Endothelial cell of umbilical vein (primary cell): ENCODE data around the gene CCDC92B. TPM values are rescaled to one million over a fixed set of nuclear protein-coding genes. Genes with fewer than 3 reads are reported as not detected.

Experiments
- BruUV-seq: library from RNA; stranded (reverse); fragments of 400-500 nt; replicated peaks from 2 replicates; lab custom pipeline; 2021; lab: Mats Ljungman, UMichigan
- CTCF ChIA-PET: fragments of 300-600, 350-600 bp; sonication (Branson Sonifier 250); formaldehyde crosslinking; loops from one replicate; lab custom pipeline; 2021; ENCODE audit warnings: antibody characterized with exemption, inconsistent platforms; lab: Charles Lee
- POLR2A ChIA-PET: fragments of 300-600, 350-600 bp; sonication (Branson Sonifier 250); formaldehyde crosslinking; loops from one replicate; lab custom pipeline; 2021; ENCODE audit warnings: antibody characterized with exemption, inconsistent platforms; lab: Charles Lee
- DNase-seq: peaks from one replicate; pipeline ENCODE4 v3.0.0-alpha.2; 2011; ENCODE audit warnings: low read depth, low spot score
- FAIRE-seq: peaks from 2 replicates; lab custom pipeline; 2011; peaks lifted over from hg19 to GRCh38; lab: Jason Lieb, UNC
- H2AFZ ChIP-seq: 2 replicates; pipeline ENCODE4 v1.6.0; 2012; ENCODE audit warnings: low read depth, low read length, control low read depth, inconsistent platforms
- H3K27ac ChIP-seq: 2 replicates; pipeline ENCODE4 v1.5.1; 2011; ENCODE audit warnings: low read depth, mild to moderate bottlenecking, control low read depth, low read length, moderate library complexity; ENCODE audit not compliant: insufficient read depth
- H3K27me3 ChIP-seq, 2 experiments: 2 replicates each; pipeline versions ENCODE4 v1.6.0 to v1.6.1; 2011; ENCODE audit warnings: low read length in 2 of 2, mixed read lengths in 1 of 2; ENCODE audit not compliant: control insufficient read depth in 2 of 2, insufficient read depth in 2 of 2
- H3K36me3 ChIP-seq, 2 experiments: 2 replicates in 1 of 2; 3 replicates in 1 of 2; pipeline ENCODE4 v1.5.1; 2011; ENCODE audit warnings: low read length in 2 of 2, mild to moderate bottlenecking in 1 of 2, moderate library complexity in 1 of 2; ENCODE audit not compliant: control insufficient read depth in 2 of 2, insufficient read depth in 2 of 2; ENCODE audit errors: extremely low read depth in 1 of 2
- H3K4me1 ChIP-seq: 3 replicates; pipeline ENCODE4 v1.5.1; 2011; ENCODE audit warnings: mild to moderate bottlenecking, low read length; ENCODE audit not compliant: control insufficient read depth, insufficient read depth; ENCODE audit errors: extremely low read depth
- H3K4me2 ChIP-seq: 2 replicates; pipeline ENCODE4 v1.6.1; 2011; ENCODE audit warnings: low read length, control low read depth, mixed read lengths; ENCODE audit not compliant: insufficient read depth
- H3K4me3 ChIP-seq, 3 experiments: fragments of 200-600 bp in 1 of 3; sonication (generic), shearing (Covaris generic) in 1 of 3; replicated peaks in 1 of 3; 2 replicates each; pipeline ENCODE4 v1.5.1; 2011 to 2016; ENCODE audit warnings: control low read depth in 3 of 3, low read length in 3 of 3, mild to moderate bottlenecking in 2 of 3, inconsistent platforms in 1 of 3, low read depth in 1 of 3, moderate library complexity in 1 of 3; ENCODE audit not compliant: insufficient read depth in 1 of 3
- H3K79me2 ChIP-seq: 2 replicates; pipeline ENCODE4 v1.6.0; 2012; ENCODE audit warnings: low read length, inconsistent platforms; ENCODE audit not compliant: control insufficient read depth, insufficient read depth
- H3K9ac ChIP-seq: replicated peaks from 2 replicates; pipeline ENCODE3; 2011; ENCODE audit warnings: low read length, control low read depth; ENCODE audit not compliant: insufficient read depth; ENCODE audit errors: extremely low read depth
- H3K9me1 ChIP-seq: replicated peaks from 3 replicates; pipeline ENCODE4 v1.6.0; 2011; ENCODE audit warnings: mild to moderate bottlenecking, low read length; ENCODE audit not compliant: control insufficient read depth, insufficient read depth; ENCODE audit errors: extremely low read depth
- H3K9me3 ChIP-seq: replicated peaks from 2 replicates; pipeline ENCODE4 v1.5.1; 2012; ENCODE audit warnings: low read length, inconsistent platforms; ENCODE audit not compliant: control insufficient read depth, insufficient read depth
- H4K20me1 ChIP-seq: replicated peaks from 2 replicates; pipeline ENCODE3; 2011; ENCODE audit warnings: mild to moderate bottlenecking, low read length; ENCODE audit not compliant: control insufficient read depth, insufficient read depth; ENCODE audit errors: extremely low read depth
- EZH2 ChIP-seq: IDR thresholded peaks from 2 replicates; pipeline ENCODE4 v1.6.1; 2012; ENCODE audit warnings: borderline replicate concordance, low read depth, mild to moderate bottlenecking, moderate library complexity, low read length, inconsistent platforms; ENCODE audit not compliant: severe bottlenecking
- FOS ChIP-seq: IDR thresholded peaks from 2 replicates; pipeline ENCODE4 v1.6.1; 2011; ENCODE audit warnings: mild to moderate bottlenecking, low read length, moderate library complexity, borderline replicate concordance; ENCODE audit not compliant: insufficient read depth
- GATA2 ChIP-seq: IDR thresholded peaks from 2 replicates; pipeline ENCODE4 v1.7.0; 2011; ENCODE audit warnings: low read depth, mild to moderate bottlenecking, moderate library complexity, mixed read lengths, low read length; ENCODE audit not compliant: insufficient read length, insufficient read depth
- JUN ChIP-seq: IDR thresholded peaks from 2 replicates; pipeline ENCODE4 v1.6.1; 2011; ENCODE audit warnings: borderline replicate concordance, low read depth; ENCODE audit not compliant: insufficient read length, insufficient read depth
- MYC ChIP-seq: IDR thresholded peaks from one replicate; pipeline ENCODE4 v1.6.1; 2011; ENCODE audit warnings: mild to moderate bottlenecking, low read depth, low read length
- POLR2A ChIP-seq: IDR thresholded peaks from 2 replicates; pipeline ENCODE4 v1.6.1; 2012; ENCODE audit warnings: low read depth, mild to moderate bottlenecking, control low read depth, low read length
- POLR2AphosphoS5 ChIP-seq: IDR thresholded peaks from 2 replicates; pipeline ENCODE4 v1.6.1; 2012; ENCODE audit warnings: low read depth, mild to moderate bottlenecking, control low read depth, low read length, moderate library complexity; ENCODE audit not compliant: insufficient read depth
- dilution Hi-C: fragments of 300-500 bp; cut with MboI; formaldehyde crosslinking; loops from one replicate; pipeline ENCODE4 v1.15.0; 2019; ENCODE audit warnings: low sequenced_read_pairs; ENCODE audit not compliant: extremely low pct_ligation_motif_present
- intact Hi-C: fragments of 100-400 bp; cut with micrococcal nuclease; formaldehyde crosslinking; loops from one replicate; pipeline ENCODE4 v1.10.0; 2022
- polyA plus RNA-seq, 4 experiments: library from polyadenylated mRNA; depleted of rRNA in 3 of 4; stranded (reverse) in 3 of 4; unstranded in 1 of 4; fragments of >200 nt; gene quantifications; 2 replicates each; pipeline versions ENCODE4 v1.2.1 to v1.2.3, GENCODE V29; 2011 to 2012; ENCODE audit warnings: missing spikeins in 1 of 4
- total RNA-seq: library from RNA; stranded (reverse); gene quantifications from 2 replicates; pipeline ENCODE4 v1.2.3, GENCODE V29; 2021
- TF ChIP-seq, protein P1 (sequence below), 2 donors: IDR thresholded peaks; 1 replicate in 1 of 2; 2 replicates in 1 of 2; pipeline ENCODE4 v1.5.1; 2011; ENCODE audit warnings: low read length in 2 of 2, mild to moderate bottlenecking in 2 of 2, moderate library complexity in 2 of 2, control low read depth in 1 of 2, inconsistent platforms in 1 of 2, low read depth in 1 of 2; ENCODE audit not compliant: insufficient read depth in 1 of 2; ENCODE audit errors: extremely low read depth in 1 of 2
- TF ChIP-seq, protein P2 (sequence below): IDR thresholded peaks from 2 replicates; pipeline ENCODE4 v1.6.1; 2011; ENCODE audit not compliant: insufficient read depth, insufficient read length

Gene CCDC92B
- total and polyA plus RNA-seq, 2 donors (not counting 3 experiments of a cell fraction or from before 2014, with no cell fraction given): not detected

DNA sequence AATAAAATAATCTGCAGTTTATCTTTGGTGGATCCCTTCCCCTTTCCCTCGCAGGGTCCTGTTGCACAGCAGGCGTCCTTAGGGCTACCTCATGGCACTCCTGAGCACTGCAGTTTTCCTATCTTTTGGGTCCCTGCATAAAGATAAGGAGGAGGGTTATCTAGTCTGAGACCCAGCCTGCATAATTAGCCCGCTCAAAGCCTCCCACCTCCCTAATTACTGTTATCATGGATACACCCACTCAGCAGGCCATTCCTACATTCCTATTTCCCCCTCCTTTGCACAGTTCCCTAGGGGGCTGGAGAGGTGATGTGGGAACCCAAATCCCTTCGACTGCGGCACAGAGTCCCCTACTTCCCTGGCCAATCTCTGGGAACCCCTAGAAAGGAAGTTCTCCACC, 32.8 kb downstream of the CCDC92B start:
- H3K27ac ChIP-seq: no peak overlapping the region
- H3K9me3 ChIP-seq: no peaks in the 10 kb centered on the region
- dilution Hi-C loops: no loop called here
- peaks cover 9% of the 10 kb centered on the region for H3K4me1 ChIP-seq
- CTCF ChIA-PET: no interaction called here
- FAIRE-seq (no peak), DNase-seq (no peak)
- intact Hi-C loops: no loop called here
- TF ChIP-seq POLR2AphosphoS5 (no peak), GATA2 (no peak), MYC (no peak), EZH2 (no peak), FOS (no peak), JUN (no peak), POLR2A (no peak)
- TF ChIP-seq, protein P1, sequence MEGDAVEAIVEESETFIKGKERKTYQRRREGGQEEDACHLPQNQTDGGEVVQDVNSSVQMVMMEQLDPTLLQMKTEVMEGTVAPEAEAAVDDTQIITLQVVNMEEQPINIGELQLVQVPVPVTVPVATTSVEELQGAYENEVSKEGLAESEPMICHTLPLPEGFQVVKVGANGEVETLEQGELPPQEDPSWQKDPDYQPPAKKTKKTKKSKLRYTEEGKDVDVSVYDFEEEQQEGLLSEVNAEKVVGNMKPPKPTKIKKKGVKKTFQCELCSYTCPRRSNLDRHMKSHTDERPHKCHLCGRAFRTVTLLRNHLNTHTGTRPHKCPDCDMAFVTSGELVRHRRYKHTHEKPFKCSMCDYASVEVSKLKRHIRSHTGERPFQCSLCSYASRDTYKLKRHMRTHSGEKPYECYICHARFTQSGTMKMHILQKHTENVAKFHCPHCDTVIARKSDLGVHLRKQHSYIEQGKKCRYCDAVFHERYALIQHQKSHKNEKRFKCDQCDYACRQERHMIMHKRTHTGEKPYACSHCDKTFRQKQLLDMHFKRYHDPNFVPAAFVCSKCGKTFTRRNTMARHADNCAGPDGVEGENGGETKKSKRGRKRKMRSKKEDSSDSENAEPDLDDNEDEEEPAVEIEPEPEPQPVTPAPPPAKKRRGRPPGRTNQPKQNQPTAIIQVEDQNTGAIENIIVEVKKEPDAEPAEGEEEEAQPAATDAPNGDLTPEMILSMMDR (IDR thresholded peaks at IDR 0.05; ENCODE audit: extremely low read depth in 1 of 2, insufficient read depth in 1 of 2, low read depth in 1 of 2, low read length in 2 of 2): no peak
- TF ChIP-seq, protein P2, sequence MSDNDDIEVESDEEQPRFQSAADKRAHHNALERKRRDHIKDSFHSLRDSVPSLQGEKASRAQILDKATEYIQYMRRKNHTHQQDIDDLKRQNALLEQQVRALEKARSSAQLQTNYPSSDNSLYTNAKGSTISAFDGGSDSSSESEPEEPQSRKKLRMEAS: no peak
- BruUV-seq: no TSS peak
- H3K4me2 ChIP-seq: no peak overlapping the region
- no peaks in the 10 kb centered on the region for H3K27me3 ChIP-seq
- POLR2A ChIA-PET: no interaction called here
- H3K36me3 ChIP-seq: no peaks in the 10 kb centered on the region
- no peaks in the 10 kb centered on the region for H4K20me1 ChIP-seq
- H3K79me2 ChIP-seq: no peaks in the 10 kb centered on the region
- H2AFZ ChIP-seq: no peak overlapping the region
- no peak overlapping the region for H3K4me3 ChIP-seq
- no peak overlapping the region for H3K9ac ChIP-seq
- H3K9me1 ChIP-seq: no peaks in the 10 kb centered on the region
